GM12874 (cell line): ENCODE results near the gene S100A2.

Source experiments
- CTCF ChIP-seq: IDR thresholded peaks from 2 replicates; pipeline ENCODE4 v1.5.1; 2011; ENCODE audit warnings: low read depth, mild to moderate bottlenecking, control low read depth, low read length, moderate library complexity; ENCODE audit not compliant: insufficient read depth

S100A2 gene

GRCh38 chr1:153563991-153564390 lies 1.7 kb downstream of the S100A2 start:
- TF ChIP-seq CTCF, result no peak

- no peak for TF ChIP-seq CTCF
These were observed 2.2 kb downstream of the S100A2 start for GRCh38 chr1:153563483-153563901.

DNA sequence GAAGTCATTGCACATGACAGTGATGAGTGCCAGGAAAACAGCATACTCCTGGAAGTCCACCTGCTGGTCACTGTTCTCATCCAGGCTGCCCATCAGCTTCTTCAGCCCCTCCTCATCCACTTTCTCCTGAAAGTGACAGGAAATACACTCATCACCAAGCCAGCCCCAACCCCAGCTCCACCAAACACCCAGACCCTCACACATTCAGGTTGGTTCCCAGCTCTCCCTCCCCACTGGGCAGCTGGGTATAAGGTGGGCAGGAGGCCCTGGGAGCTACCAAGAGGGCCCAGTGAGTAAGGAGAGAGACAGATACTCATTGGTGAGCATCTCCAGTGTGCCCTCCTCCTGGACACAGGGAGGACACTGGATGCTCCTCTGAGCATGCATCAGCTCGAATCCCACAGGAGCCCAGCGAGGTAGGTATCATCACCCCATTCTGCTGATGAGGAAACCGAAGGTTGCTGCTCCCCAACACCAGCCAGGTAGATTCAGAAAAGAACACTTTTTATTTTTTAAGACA lies 4.1 kb downstream of the S100A2 start:
- TF ChIP-seq CTCF, result no peak

- TF ChIP-seq CTCF, result no peak
These were observed 4.7 kb downstream of the S100A2 start for GRCh38 chr1:153560771-153561465.

- TF ChIP-seq CTCF, result no peak
These were observed 5.4 kb downstream of the S100A2 start for GRCh38 chr1:153560241-153560640.

- no peak for TF ChIP-seq CTCF
These were observed 7.8 kb downstream of the S100A2 start for GRCh38 chr1:153557877-153558276.

GRCh38 chr1:153556348-153556747 lies 9.3 kb downstream of the S100A2 start:
- TF ChIP-seq CTCF, result no peak
